HEK293 (cell line): ENCODE data around the gene DLG1.

ENCODE experiments used
- ATF2 ChIP-seq: fragments of 450-650 bp; formaldehyde crosslinking; IDR thresholded peaks from 2 replicates; pipeline ENCODE4 v1.5.1; 2016; ENCODE audit warnings: missing biosample characterization, missing genetic modification characterization, low read depth
- CTCF ChIP-seq: fragments of 450-650 bp; formaldehyde crosslinking; IDR thresholded peaks from 2 replicates; pipeline ENCODE4 v1.5.1; 2016; ENCODE audit warnings: missing biosample characterization, missing genetic modification characterization
- KLF8 ChIP-seq: fragments of 450-650 bp; formaldehyde crosslinking; IDR thresholded peaks from 2 replicates; pipeline ENCODE4 v1.5.1; 2016; ENCODE audit warnings: missing biosample characterization, missing genetic modification characterization
- MEIS1 ChIP-seq: sonication (generic); formaldehyde crosslinking; IDR thresholded peaks from 2 replicates; pipeline ENCODE4 v1.8.1; 2022; ENCODE audit warnings: missing genetic modification reagents, mild to moderate bottlenecking, borderline replicate concordance
- PBX3 ChIP-seq: sonication (generic); formaldehyde crosslinking; IDR thresholded peaks from 2 replicates; pipeline ENCODE4 v1.8.1; 2022; ENCODE audit warnings: mild to moderate bottlenecking, moderate library complexity, missing genetic modification reagents
- ZNF184 ChIP-seq: fragments of 450-650 bp; IDR thresholded peaks from 2 replicates; pipeline ENCODE4 v1.5.1; 2018; ENCODE audit warnings: missing biosample characterization, mild to moderate bottlenecking, missing genetic modification characterization
- ZNF311 ChIP-seq: fragments of 450-650 bp; formaldehyde crosslinking; IDR thresholded peaks from 2 replicates; pipeline ENCODE4 v1.5.1; 2017; ENCODE audit warnings: missing biosample characterization, missing genetic modification characterization, borderline replicate concordance
- ZNF423 ChIP-seq: fragments of 450-650 bp; formaldehyde crosslinking; IDR thresholded peaks from 2 replicates; pipeline ENCODE4 v1.5.1; 2016; ENCODE audit warnings: missing biosample characterization, missing genetic modification characterization
- ZNF768 ChIP-seq: fragments of 450-650 bp; formaldehyde crosslinking; IDR thresholded peaks from 2 replicates; pipeline ENCODE4 v1.5.1; 2018; ENCODE audit warnings: missing biosample characterization, mild to moderate bottlenecking, missing genetic modification characterization
- ZSCAN18 ChIP-seq: fragments of 450-650 bp; formaldehyde crosslinking; IDR thresholded peaks from 2 replicates; pipeline ENCODE4 v1.5.1; 2016; ENCODE audit warnings: missing biosample characterization, missing genetic modification characterization
- ZXDB ChIP-seq: fragments of 450-650 bp; formaldehyde crosslinking; IDR thresholded peaks from 2 replicates; pipeline ENCODE4 v1.5.1; 2016; ENCODE audit warnings: missing biosample characterization, missing genetic modification characterization

- TF ChIP-seq CTCF (no peak), ZSCAN18 (no peak), ZNF423 (tag by site-specific recombination) (no peak), KLF8 (tag by site-specific recombination) (no peak), ZNF311 (no peak), ZNF184 (tag by site-specific recombination) (no peak), PBX3 (CRISPR knock-in tag) (no peak), MEIS1 (CRISPR knock-in tag) (no peak), ZXDB (no peak), ATF2 (tag by site-specific recombination) (no peak), ZNF768 (tag by site-specific recombination) (no peak)
Observed at GRCh38 chr3:197122394-197122793, 176.0 kb downstream of the DLG1 start.
